Panc1 (cell line): Measurements from ENCODE around the gene CXCR2. TPM values are rescaled to one million over a fixed set of nuclear protein-coding genes. Genes with fewer than 3 reads are reported as not detected.

Experiments used
- ATAC-seq: fragments of 200-7000 bp; cut with Tn5 transposase; 2 replicates; pipeline ENCODE4 v1.9.1; 2020; ENCODE audit warnings: mild to moderate bottlenecking, moderate library complexity
- BruUV-seq: library from RNA; stranded (reverse); fragments of 400-500 nt; replicated peaks from 2 replicates; lab custom pipeline; 2021; lab: Mats Ljungman, UMichigan
- CTCF ChIA-PET: fragments of 300-600 bp; sonication (Branson Sonifier 250); formaldehyde crosslinking; loops from one replicate; lab custom pipeline; 2022; ENCODE audit warnings: antibody characterized with exemption; lab: Charles Lee
- POLR2A ChIA-PET: fragments of 300-600 bp; sonication (Branson Sonifier 250); formaldehyde crosslinking; loops from one replicate; lab custom pipeline; 2022; ENCODE audit warnings: antibody characterized with exemption; lab: Charles Lee
- DNase-seq: peaks from one replicate; pipeline ENCODE4 v3.0.0-alpha.2; 2010; ENCODE audit warnings: low read depth, low spot score
- H3K27ac ChIP-seq: 2 replicates; pipeline ENCODE4 v1.5.1; 2011; ENCODE audit warnings: mild to moderate bottlenecking, low read length, inconsistent platforms
- H3K27me3 ChIP-seq: fragments of 200-500 bp; sonication (Bioruptor generic); 2 replicates; pipeline ENCODE4 v1.6.0; 2014; ENCODE audit warnings: low read length, inconsistent platforms; ENCODE audit not compliant: control insufficient read depth, insufficient read depth
- H3K36me3 ChIP-seq: fragments of 200-500 bp; sonication (Bioruptor generic); 2 replicates; pipeline ENCODE4 v1.5.1; 2014; ENCODE audit warnings: inconsistent platforms, mild to moderate bottlenecking, low read length, moderate library complexity; ENCODE audit not compliant: control insufficient read depth, insufficient read depth
- H3K4me1 ChIP-seq: 2 replicates; pipeline ENCODE4 v1.5.1; 2011; ENCODE audit warnings: inconsistent platforms, mild to moderate bottlenecking, low read length, moderate library complexity; ENCODE audit not compliant: control insufficient read depth, insufficient read depth
- H3K4me3 ChIP-seq, 2 experiments: 2 replicates each; pipeline ENCODE4 v1.5.1; 2011 to 2012; ENCODE audit warnings: low read depth in 2 of 2, low read length in 2 of 2, mild to moderate bottlenecking in 2 of 2, inconsistent platforms in 1 of 2, moderate library complexity in 1 of 2
- H3K9me3 ChIP-seq: fragments of 200-500 bp; sonication (Bioruptor generic); 2 replicates; pipeline ENCODE4 v1.5.1; 2014; ENCODE audit warnings: low read depth, mild to moderate bottlenecking, inconsistent platforms, low read length, moderate library complexity; ENCODE audit not compliant: control insufficient read depth, insufficient read depth
- CTCF ChIP-seq: fragments of 450-650 bp; IDR thresholded peaks from 2 replicates; pipeline ENCODE4 v1.5.1; 2017; ENCODE audit warnings: mild to moderate bottlenecking
- POLR2AphosphoS5 ChIP-seq: IDR thresholded peaks from 2 replicates; pipeline ENCODE4 v1.6.1; 2012; ENCODE audit warnings: mild to moderate bottlenecking, low read depth, low read length, moderate library complexity
- REST ChIP-seq, 2 experiments: IDR thresholded peaks; 2 replicates each; pipeline ENCODE4 v1.6.1; 2011 to 2012; ENCODE audit warnings: low read depth in 2 of 2, control low read depth in 1 of 2, low read length in 1 of 2, mild to moderate bottlenecking in 1 of 2, moderate library complexity in 1 of 2; ENCODE audit not compliant: insufficient read depth in 1 of 2
- SIN3A ChIP-seq: IDR thresholded peaks from 2 replicates; pipeline ENCODE4 v1.6.1; 2012; ENCODE audit warnings: low read depth, mild to moderate bottlenecking, low read length, moderate library complexity, borderline replicate concordance; ENCODE audit not compliant: insufficient read depth
- TCF7L2 ChIP-seq: IDR thresholded peaks from 2 replicates; pipeline ENCODE4 v1.6.1; 2011; ENCODE audit warnings: mild to moderate bottlenecking, low read depth, low read length, inconsistent platforms
- in situ Hi-C: cut with HindIII; loops from 2 replicates; pipeline ENCODE4 v1.10.0; 2016; ENCODE audit warnings: low sequenced_read_pairs, low pct_unique_long_range_greater_than_20kb
- intact Hi-C: fragments of 100-400 bp; cut with micrococcal nuclease; formaldehyde crosslinking; loops from one replicate; pipeline ENCODE4 v1.10.0; 2022; ENCODE audit not compliant: unreplicated experiment
- total RNA-seq: library from RNA; stranded (reverse); gene quantifications from one replicate; pipeline ENCODE4 v1.2.1, GENCODE V29; 2021; ENCODE audit not compliant: unreplicated experiment

CXCR2 gene
- total RNA-seq, 1 experiment from 2014 or later, result not detected

GRCh38 chr2:218166791-218167190, 41.0 kb downstream of the CXCR2 start, which contains the start of gene CXCR1:
Gene CXCR1 (minus strand): TSS chr2:218166962. CDS start chr2:218165211, 1,751 bp downstream.
- POLR2A ChIA-PET, result no interaction called here
- in situ Hi-C loops, result no loop called here
- no peak for ATAC-seq
- TF ChIP-seq SIN3A (no peak), TCF7L2 (no peak), CTCF (no peak), REST (IDR thresholded peaks at IDR 0.05; ENCODE audit: insufficient read depth in 1 of 2, low read depth in 2 of 2, low read length in 1 of 2) (no peak), POLR2AphosphoS5 (no peak)
- no peaks in the 10 kb centered on the region for H3K36me3 ChIP-seq
- no TSS peak for BruUV-seq
- no peaks in the 10 kb centered on the region for H3K9me3 ChIP-seq
- no peak within 1 kb of the TSS for H3K4me3 ChIP-seq
- CTCF ChIA-PET, result interaction anchor here (0.6 kb wide), 1 partner anchor 63 kb away, joined by 4 read pairs; no protein-coding TSS in a partner anchor
- H3K27ac ChIP-seq, result no peak within 1 kb of the TSS
- H3K27me3 ChIP-seq, result peaks cover 5% of the 10 kb centered on the region; the same call in 1 of the 2 replicates
- intact Hi-C loops, result no loop called here
- no peak for DNase-seq
- H3K4me1 ChIP-seq, result no peaks in the 10 kb centered on the region

GRCh38 chr2:218168016-218168415, 42.2 kb downstream of the CXCR2 start:
- BruUV-seq, result no TSS peak
- intact Hi-C loops, result no loop called here
- no peaks in the 10 kb centered on the region for H3K9me3 ChIP-seq
- H3K36me3 ChIP-seq, result no peaks in the 10 kb centered on the region
- H3K27me3 ChIP-seq, result peaks cover 5% of the 10 kb centered on the region; the same call in 1 of the 2 replicates
- POLR2A ChIA-PET, result no interaction called here
- no peaks in the 10 kb centered on the region for H3K4me1 ChIP-seq
- no peak overlapping the region for H3K4me3 ChIP-seq
- DNase-seq (no peak), ATAC-seq (no peak)
- H3K27ac ChIP-seq, result no peak overlapping the region
- no peak for TF ChIP-seq POLR2AphosphoS5
- TF ChIP-seq REST (IDR thresholded peaks at IDR 0.05; ENCODE audit: insufficient read depth in 1 of 2, low read depth in 2 of 2, low read length in 1 of 2), result no peak
- no peak for TF ChIP-seq SIN3A
- TF ChIP-seq CTCF, result no peak
- TF ChIP-seq TCF7L2, result no peak
- CTCF ChIA-PET, result interaction anchor here (0.9 kb wide), 1 partner anchor 43 kb away, joined by 3 read pairs; the partner anchor contains the start of gene CXCR2
- in situ Hi-C loops, result no loop called here
